Measurements from ENCODE around the gene SLC6A20. TPM values are rescaled to one million over a fixed set of nuclear protein-coding genes. Genes with fewer than 3 reads are reported as not detected.

SLC6A20 gene
- total RNA-seq, 3 donors from 2014 or later = 0.29 to 2.4 (median 1.2) TPM

- Histone ChIP-seq H3K4me3 (no peak overlapping the region), H3K36me3 (ENCODE audit: low read depth) (no peaks in the 10 kb centered on the region), H3K4me1 (ENCODE audit: low read depth) (no peaks in the 10 kb centered on the region), H3K9me3 (no peaks in the 10 kb centered on the region)
- no peak for DNase-seq
- no peak for ATAC-seq
- TF ChIP-seq, protein P1, sequence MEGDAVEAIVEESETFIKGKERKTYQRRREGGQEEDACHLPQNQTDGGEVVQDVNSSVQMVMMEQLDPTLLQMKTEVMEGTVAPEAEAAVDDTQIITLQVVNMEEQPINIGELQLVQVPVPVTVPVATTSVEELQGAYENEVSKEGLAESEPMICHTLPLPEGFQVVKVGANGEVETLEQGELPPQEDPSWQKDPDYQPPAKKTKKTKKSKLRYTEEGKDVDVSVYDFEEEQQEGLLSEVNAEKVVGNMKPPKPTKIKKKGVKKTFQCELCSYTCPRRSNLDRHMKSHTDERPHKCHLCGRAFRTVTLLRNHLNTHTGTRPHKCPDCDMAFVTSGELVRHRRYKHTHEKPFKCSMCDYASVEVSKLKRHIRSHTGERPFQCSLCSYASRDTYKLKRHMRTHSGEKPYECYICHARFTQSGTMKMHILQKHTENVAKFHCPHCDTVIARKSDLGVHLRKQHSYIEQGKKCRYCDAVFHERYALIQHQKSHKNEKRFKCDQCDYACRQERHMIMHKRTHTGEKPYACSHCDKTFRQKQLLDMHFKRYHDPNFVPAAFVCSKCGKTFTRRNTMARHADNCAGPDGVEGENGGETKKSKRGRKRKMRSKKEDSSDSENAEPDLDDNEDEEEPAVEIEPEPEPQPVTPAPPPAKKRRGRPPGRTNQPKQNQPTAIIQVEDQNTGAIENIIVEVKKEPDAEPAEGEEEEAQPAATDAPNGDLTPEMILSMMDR (IDR thresholded peaks at IDR 0.05) = no peak
- intact Hi-C loops (cut with DNase I, micrococcal nuclease) = no loop called here
Observed at GRCh38 chr3:45807681-45808540, 11.6 kb upstream of the SLC6A20 start.

DNA sequence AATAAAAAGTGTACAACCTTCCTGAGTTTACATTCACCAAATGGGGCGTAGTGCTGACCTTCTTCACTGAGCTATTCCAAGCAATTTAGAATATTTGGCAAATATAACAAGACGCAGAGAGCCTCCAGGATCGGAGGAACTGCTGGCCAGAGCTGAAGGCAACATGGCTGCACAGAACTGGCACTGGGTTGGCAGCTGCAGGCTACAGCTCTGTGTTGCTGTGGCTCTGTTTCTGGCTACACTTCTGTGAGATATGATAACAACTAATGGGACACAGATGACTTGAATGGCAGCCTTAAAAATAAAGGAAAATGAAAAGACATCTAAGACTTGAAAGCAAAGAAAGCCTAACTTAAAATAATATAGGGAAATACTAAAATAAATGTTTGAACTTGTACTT is 10.8 kb upstream of the SLC6A20 start:
- no peak overlapping the region for H3K4me3 ChIP-seq
- intact Hi-C loops (cut with DNase I, micrococcal nuclease) = no loop called here

GRCh38 chr3:45806072-45806471 is 9.7 kb upstream of the SLC6A20 start:
- H3K36me3 ChIP-seq (ENCODE audit: low read depth) = no peaks in the 10 kb centered on the region
- TF ChIP-seq, protein P1 (IDR thresholded peaks at IDR 0.05) = no peak
- DNase-seq (no peak), ATAC-seq (no peak)
- intact Hi-C loops (cut with DNase I, micrococcal nuclease) = no loop called here
- no peaks in the 10 kb centered on the region for H3K9me3 ChIP-seq
- no peak overlapping the region for H3K4me3 ChIP-seq
- H3K4me1 ChIP-seq (ENCODE audit: low read depth) = no peaks in the 10 kb centered on the region

More for the DNA sequence above, 10.8 kb upstream of the SLC6A20 start:
- Histone ChIP-seq H3K9me3 (no peaks in the 10 kb centered on the region), H3K36me3 (ENCODE audit: low read depth) (no peaks in the 10 kb centered on the region), H3K4me1 (ENCODE audit: low read depth) (no peaks in the 10 kb centered on the region)
- ATAC-seq (no peak), DNase-seq (no peak)
- TF ChIP-seq, protein P1 (IDR thresholded peaks at IDR 0.05) = no peak

GRCh38 chr3:45803252-45803935 is 7.1 kb upstream of the SLC6A20 start:
- intact Hi-C loops (cut with DNase I, micrococcal nuclease) = no loop called here
- TF ChIP-seq, protein P1 (IDR thresholded peaks at IDR 0.05) = no peak

DNA sequence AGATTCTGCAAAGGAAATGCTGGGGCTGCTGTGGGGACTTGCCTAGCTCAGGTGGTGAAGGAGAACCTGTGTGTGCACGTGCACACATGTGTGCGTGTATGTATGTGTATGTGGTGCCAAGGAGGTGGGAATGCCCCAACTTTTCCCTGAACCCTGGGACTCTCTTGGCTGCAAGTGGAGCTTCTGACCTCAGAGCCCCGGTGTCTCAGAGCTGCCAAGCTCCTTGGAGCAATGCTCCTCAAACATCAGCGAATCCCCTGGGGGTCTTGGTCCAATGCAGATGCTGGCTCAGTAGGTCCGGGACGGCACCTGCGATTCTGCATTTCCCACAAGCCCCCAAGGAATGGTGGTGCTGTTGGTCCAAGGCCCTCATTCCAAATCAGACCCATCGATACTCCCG is 5.8 kb upstream of the SLC6A20 start:
- DNase-seq = no peak
- TF ChIP-seq, protein P1 (IDR thresholded peaks at IDR 0.05) = no peak
- no peak overlapping the region for H3K4me3 ChIP-seq
- no peaks in the 10 kb centered on the region for H3K4me1 ChIP-seq (ENCODE audit: low read depth)
- no peaks in the 10 kb centered on the region for H3K9me3 ChIP-seq
- ATAC-seq = no peak
- intact Hi-C loops (cut with DNase I, micrococcal nuclease) = no loop called here
- H3K36me3 ChIP-seq (ENCODE audit: low read depth) = no peaks in the 10 kb centered on the region

More at GRCh38 chr3:45803252-45803935, 7.1 kb upstream of the SLC6A20 start:
- Histone ChIP-seq H3K4me3 (no peak overlapping the region), H3K4me1 (ENCODE audit: low read depth) (no peaks in the 10 kb centered on the region), H3K9me3 (no peaks in the 10 kb centered on the region), H3K36me3 (ENCODE audit: low read depth) (no peaks in the 10 kb centered on the region)
- no peak for DNase-seq
- ATAC-seq = no peak

Data from mucosa of descending colon (tissue), 3 donors.